ENCODE results near the gene OR4D2. TPM values are rescaled to one million over a fixed set of nuclear protein-coding genes. Genes with fewer than 3 reads are reported as not detected.

OR4D2 gene
- polyA plus RNA-seq (2012; rRNA removed), result not detected in 2 replicates
- not detected in 2 replicates for polyA plus RNA-seq (2012; cell fraction: cytosol; rRNA removed)
- polyA plus RNA-seq (2012; cell fraction: nucleus; rRNA removed), result not detected in 2 replicates

GRCh38 chr17:58166682-58167081 is at the start of gene OR4D2:
Gene OR4D2 (plus strand): TSS chr17:58166982. CDS start chr17:58169656, 2,674 bp downstream.
- no peaks in the 10 kb centered on the region for H3K36me3 ChIP-seq (replicated peaks in 1 of 2; ENCODE audit: control insufficient read depth in 1 of 2, insufficient read depth in 2 of 2, low read length in 1 of 2)
- no peaks in the 10 kb centered on the region for H3K9me3 ChIP-seq
- H3K4me3 ChIP-seq (ENCODE audit: low read depth in 2 of 2, low read length in 1 of 2), result no peak within 1 kb of the TSS
- H3F3A ChIP-seq (replicated peaks; ENCODE audit: insufficient read depth), result no peaks in the 10 kb centered on the region
- no peaks in the 10 kb centered on the region for H3K4me1 ChIP-seq (ENCODE audit: control insufficient read depth in 1 of 2, insufficient read depth in 2 of 2, low read depth in 1 of 2, low read length in 1 of 2)
- H3K9me2 ChIP-seq, result no peaks in the 10 kb centered on the region
- ChIA-PET CTCF (interaction anchor here (1.1 to 1.4 kb wide), 3 partner anchors 33 to 282 kb away, joined by 3 to 5 read pairs (median 3); no protein-coding TSS in a partner anchor), POLR2A (no interaction called here)
- H3K79me2 ChIP-seq (ENCODE audit: insufficient read depth), result no peaks in the 10 kb centered on the region
- no peak within 1 kb of the TSS for H3K9ac ChIP-seq
- H3K27ac ChIP-seq (ENCODE audit: low read depth in 2 of 2, low read length in 1 of 2), result no peak within 1 kb of the TSS
- WGBS (ENCODE audit: low lambda C conversion rate), result 9% methylated on average over 6 of the region's 6 CpGs
- no peak for TF ChIP-seq RAD21 (IDR thresholded peaks at IDR 0.05; ENCODE audit: low read length)
- TF ChIP-seq, protein P1, sequence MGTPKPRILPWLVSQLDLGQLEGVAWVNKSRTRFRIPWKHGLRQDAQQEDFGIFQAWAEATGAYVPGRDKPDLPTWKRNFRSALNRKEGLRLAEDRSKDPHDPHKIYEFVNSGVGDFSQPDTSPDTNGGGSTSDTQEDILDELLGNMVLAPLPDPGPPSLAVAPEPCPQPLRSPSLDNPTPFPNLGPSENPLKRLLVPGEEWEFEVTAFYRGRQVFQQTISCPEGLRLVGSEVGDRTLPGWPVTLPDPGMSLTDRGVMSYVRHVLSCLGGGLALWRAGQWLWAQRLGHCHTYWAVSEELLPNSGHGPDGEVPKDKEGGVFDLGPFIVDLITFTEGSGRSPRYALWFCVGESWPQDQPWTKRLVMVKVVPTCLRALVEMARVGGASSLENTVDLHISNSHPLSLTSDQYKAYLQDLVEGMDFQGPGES (IDR thresholded peaks at IDR 0.05; ENCODE audit: low read depth, low read length), result no peak
- no peak for TF ChIP-seq RXRA (IDR thresholded peaks at IDR 0.05; ENCODE audit: borderline replicate concordance, low read depth)
- TF ChIP-seq, protein P2, sequence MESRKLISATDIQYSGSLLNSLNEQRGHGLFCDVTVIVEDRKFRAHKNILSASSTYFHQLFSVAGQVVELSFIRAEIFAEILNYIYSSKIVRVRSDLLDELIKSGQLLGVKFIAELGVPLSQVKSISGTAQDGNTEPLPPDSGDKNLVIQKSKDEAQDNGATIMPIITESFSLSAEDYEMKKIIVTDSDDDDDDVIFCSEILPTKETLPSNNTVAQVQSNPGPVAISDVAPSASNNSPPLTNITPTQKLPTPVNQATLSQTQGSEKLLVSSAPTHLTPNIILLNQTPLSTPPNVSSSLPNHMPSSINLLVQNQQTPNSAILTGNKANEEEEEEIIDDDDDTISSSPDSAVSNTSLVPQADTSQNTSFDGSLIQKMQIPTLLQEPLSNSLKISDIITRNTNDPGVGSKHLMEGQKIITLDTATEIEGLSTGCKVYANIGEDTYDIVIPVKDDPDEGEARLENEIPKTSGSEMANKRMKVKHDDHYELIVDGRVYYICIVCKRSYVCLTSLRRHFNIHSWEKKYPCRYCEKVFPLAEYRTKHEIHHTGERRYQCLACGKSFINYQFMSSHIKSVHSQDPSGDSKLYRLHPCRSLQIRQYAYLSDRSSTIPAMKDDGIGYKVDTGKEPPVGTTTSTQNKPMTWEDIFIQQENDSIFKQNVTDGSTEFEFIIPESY (IDR thresholded peaks at IDR 0.05; ENCODE audit: borderline replicate concordance, low read depth), result no peak
- no peak for TF ChIP-seq NRF1 (IDR thresholded peaks at IDR 0.05; ENCODE audit: low read depth, low read length)
- no peak for TF ChIP-seq MXI1 (IDR thresholded peaks at IDR 0.05; ENCODE audit: low read depth, low read length)
- no peak for TF ChIP-seq YY1 (IDR thresholded peaks at IDR 0.05; ENCODE audit: low read depth)
- TF ChIP-seq POLR2AphosphoS5 (IDR thresholded peaks at IDR 0.05; ENCODE audit: low read depth, low read length), result no peak
- TF ChIP-seq, protein P3, sequence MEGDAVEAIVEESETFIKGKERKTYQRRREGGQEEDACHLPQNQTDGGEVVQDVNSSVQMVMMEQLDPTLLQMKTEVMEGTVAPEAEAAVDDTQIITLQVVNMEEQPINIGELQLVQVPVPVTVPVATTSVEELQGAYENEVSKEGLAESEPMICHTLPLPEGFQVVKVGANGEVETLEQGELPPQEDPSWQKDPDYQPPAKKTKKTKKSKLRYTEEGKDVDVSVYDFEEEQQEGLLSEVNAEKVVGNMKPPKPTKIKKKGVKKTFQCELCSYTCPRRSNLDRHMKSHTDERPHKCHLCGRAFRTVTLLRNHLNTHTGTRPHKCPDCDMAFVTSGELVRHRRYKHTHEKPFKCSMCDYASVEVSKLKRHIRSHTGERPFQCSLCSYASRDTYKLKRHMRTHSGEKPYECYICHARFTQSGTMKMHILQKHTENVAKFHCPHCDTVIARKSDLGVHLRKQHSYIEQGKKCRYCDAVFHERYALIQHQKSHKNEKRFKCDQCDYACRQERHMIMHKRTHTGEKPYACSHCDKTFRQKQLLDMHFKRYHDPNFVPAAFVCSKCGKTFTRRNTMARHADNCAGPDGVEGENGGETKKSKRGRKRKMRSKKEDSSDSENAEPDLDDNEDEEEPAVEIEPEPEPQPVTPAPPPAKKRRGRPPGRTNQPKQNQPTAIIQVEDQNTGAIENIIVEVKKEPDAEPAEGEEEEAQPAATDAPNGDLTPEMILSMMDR (IDR thresholded peaks at IDR 0.05), result no peak
- no peak for TF ChIP-seq SMC3 (IDR thresholded peaks at IDR 0.05; ENCODE audit: low read depth, low read length)
- TF ChIP-seq EZH2phosphoT487 (IDR thresholded peaks at IDR 0.05; ENCODE audit: borderline replicate concordance, low read depth), result no peak
- no peak for TF ChIP-seq MAX (IDR thresholded peaks at IDR 0.05; ENCODE audit: low read depth)
- TF ChIP-seq CHD2 (IDR thresholded peaks at IDR 0.05; ENCODE audit: low read length, partially characterized antibody), result no peak
- TF ChIP-seq NFIC (IDR thresholded peaks at IDR 0.05; ENCODE audit: borderline replicate concordance), result no peak
- H4K20me1 ChIP-seq (ENCODE audit: insufficient read depth), result no peaks in the 10 kb centered on the region
- peaks cover 5% of the 10 kb centered on the region; the same call in 1 of the 2 replicates for H3K27me3 ChIP-seq (ENCODE audit: insufficient read depth)
- no peak for DNase-seq
- no peak within 1 kb of the TSS for H2AFZ ChIP-seq (ENCODE audit: low read depth)
- no peak within 1 kb of the TSS for H3K4me2 ChIP-seq
